OCI-LY3 (cell line): ENCODE data around the gene ZSCAN21.
"Not testable (repeated sequence)": the region's sequence is repeated elsewhere in the genome, so short reads cannot be mapped to it uniquely, and the experiment has no call there.

Experiments
- H2AFZ ChIP-seq: fragments of 200-600, 300-600 bp; shearing (Covaris generic); 2 replicates; pipeline ENCODE4 v1.6.0; 2014; ENCODE audit warnings: antibody characterized with exemption, low read depth, low read length
- H3K27ac ChIP-seq: fragments of 200-600, 300-600 bp; sonication (generic); 2 replicates; pipeline ENCODE4 v1.5.1; 2014; ENCODE audit warnings: mild to moderate bottlenecking, low read length, moderate library complexity, mixed read lengths
- H3K27me3 ChIP-seq: fragments of 200-600, 300-600 bp; sonication (generic); 2 replicates; pipeline ENCODE4 v1.6.1; 2014; ENCODE audit warnings: low read depth, low read length, mixed read lengths
- H3K36me3 ChIP-seq: fragments of 200-600, 300-600 bp; sonication (generic); replicated peaks from 2 replicates; pipeline ENCODE3; 2014; ENCODE audit warnings: low read depth, low read length, mixed read lengths
- H3K4me1 ChIP-seq: fragments of 300-600, 200-600 bp; sonication (generic); 2 replicates; pipeline ENCODE4 v1.6.1; 2014; ENCODE audit warnings: low read length, mixed read lengths
- H3K4me2 ChIP-seq: fragments of 200-600, 300-600 bp; sonication (generic); 2 replicates; pipeline ENCODE4 v1.6.1; 2014; ENCODE audit warnings: low read length, mixed read lengths
- H3K4me3 ChIP-seq: fragments of 300-600, 200-600 bp; sonication (generic); 2 replicates; pipeline ENCODE4 v1.5.1; 2014; ENCODE audit warnings: antibody characterized with exemption, mild to moderate bottlenecking, low read length, moderate library complexity
- H3K79me2 ChIP-seq: fragments of 300-600, 200-600 bp; shearing (Covaris generic); 2 replicates; pipeline ENCODE4 v1.6.1; 2014; ENCODE audit warnings: mild to moderate bottlenecking, low read length, mixed read lengths
- H3K9ac ChIP-seq: fragments of 300-600, 200-600 bp; shearing (Covaris generic); 2 replicates; pipeline ENCODE4 v1.6.0; 2014; ENCODE audit warnings: mild to moderate bottlenecking, low read length, moderate library complexity
- H3K9me3 ChIP-seq: fragments of 200-600, 300-600 bp; shearing (Covaris generic); 2 replicates; pipeline ENCODE4 v1.6.1; 2014; ENCODE audit warnings: low read length, mixed read lengths; ENCODE audit not compliant: insufficient read depth
- H4K20me1 ChIP-seq: fragments of 200-600, 300-600 bp; sonication (generic); 2 replicates; pipeline ENCODE4 v1.6.1; 2016; ENCODE audit warnings: low read length, mixed read lengths; ENCODE audit not compliant: insufficient read depth
- EZH2phosphoT487 ChIP-seq: fragments of 200-600 bp; shearing (Covaris generic); IDR thresholded peaks from 2 replicates; pipeline ENCODE4 v1.6.1; 2018; ENCODE audit warnings: antibody characterized with exemption, mixed run types, low read depth
- TF ChIP-seq, protein P1 (sequence below): fragments of 200-600, 300-600 bp; sonication (generic); IDR thresholded peaks from 2 replicates; pipeline ENCODE4 v1.5.1; 2014; ENCODE audit warnings: antibody characterized with exemption, low read length, low read depth

ZSCAN21 gene

DNA sequence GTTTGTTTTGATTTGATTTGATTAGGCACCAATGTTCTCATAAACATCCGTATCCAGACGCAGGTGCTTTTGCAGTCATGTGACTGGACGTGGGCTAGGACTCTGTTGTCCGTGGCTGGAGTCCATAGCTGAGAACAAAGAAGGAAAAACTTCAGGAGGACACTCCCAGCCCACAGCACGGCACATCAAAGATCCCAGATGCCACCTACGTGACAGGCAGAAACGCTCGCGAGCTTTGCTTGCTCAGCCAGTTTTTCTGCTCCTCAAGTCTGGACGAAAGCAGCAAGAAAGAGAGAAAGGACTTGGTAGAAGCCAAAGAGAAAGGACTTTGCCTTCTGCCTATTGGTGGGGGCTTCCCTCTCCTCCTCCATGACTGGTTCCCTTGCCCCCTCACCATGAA lies 41.0 kb upstream of the ZSCAN21 start:
- Histone ChIP-seq H2AFZ (no peak overlapping the region), H3K27ac (no peak overlapping the region)

DNA sequence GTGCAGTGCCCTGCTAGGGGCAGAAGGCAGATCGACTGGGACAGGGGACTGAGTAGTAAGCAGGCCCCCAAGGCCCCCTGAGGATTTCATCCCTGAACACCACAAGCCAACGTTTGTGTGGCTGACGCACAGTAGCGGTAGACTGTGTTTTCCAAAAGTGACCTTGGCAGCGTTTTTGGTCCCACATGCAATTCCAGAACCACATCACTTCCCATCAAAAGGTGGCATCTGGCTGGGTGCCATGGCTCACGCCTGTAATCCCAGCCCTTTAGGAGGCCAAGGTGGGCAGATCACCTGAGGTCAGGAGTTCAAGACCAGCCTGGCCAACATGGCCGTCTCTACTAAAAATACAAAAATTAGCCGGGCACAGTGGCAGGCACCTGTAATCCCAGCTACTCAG lies 39.6 kb upstream of the ZSCAN21 start:
- H3K4me3 ChIP-seq, H3K4me1 ChIP-seq, H2AFZ ChIP-seq, H4K20me1 ChIP-seq, H3K27ac ChIP-seq, H3K9me3 ChIP-seq, H3K79me2 ChIP-seq, H3K9ac ChIP-seq, H3K36me3 ChIP-seq, H3K4me2 ChIP-seq, H3K27me3 ChIP-seq: not testable (repeated sequence)

More for the DNA sequence above, 41.0 kb upstream of the ZSCAN21 start:
- H3K36me3 ChIP-seq = no peaks in the 10 kb centered on the region
- no peak overlapping the region for H3K4me3 ChIP-seq
- H3K79me2 ChIP-seq = no peaks in the 10 kb centered on the region
- no peaks in the 10 kb centered on the region for H4K20me1 ChIP-seq
- H3K27me3 ChIP-seq = no peaks in the 10 kb centered on the region
- no peak for TF ChIP-seq EZH2phosphoT487
- TF ChIP-seq, protein P1, sequence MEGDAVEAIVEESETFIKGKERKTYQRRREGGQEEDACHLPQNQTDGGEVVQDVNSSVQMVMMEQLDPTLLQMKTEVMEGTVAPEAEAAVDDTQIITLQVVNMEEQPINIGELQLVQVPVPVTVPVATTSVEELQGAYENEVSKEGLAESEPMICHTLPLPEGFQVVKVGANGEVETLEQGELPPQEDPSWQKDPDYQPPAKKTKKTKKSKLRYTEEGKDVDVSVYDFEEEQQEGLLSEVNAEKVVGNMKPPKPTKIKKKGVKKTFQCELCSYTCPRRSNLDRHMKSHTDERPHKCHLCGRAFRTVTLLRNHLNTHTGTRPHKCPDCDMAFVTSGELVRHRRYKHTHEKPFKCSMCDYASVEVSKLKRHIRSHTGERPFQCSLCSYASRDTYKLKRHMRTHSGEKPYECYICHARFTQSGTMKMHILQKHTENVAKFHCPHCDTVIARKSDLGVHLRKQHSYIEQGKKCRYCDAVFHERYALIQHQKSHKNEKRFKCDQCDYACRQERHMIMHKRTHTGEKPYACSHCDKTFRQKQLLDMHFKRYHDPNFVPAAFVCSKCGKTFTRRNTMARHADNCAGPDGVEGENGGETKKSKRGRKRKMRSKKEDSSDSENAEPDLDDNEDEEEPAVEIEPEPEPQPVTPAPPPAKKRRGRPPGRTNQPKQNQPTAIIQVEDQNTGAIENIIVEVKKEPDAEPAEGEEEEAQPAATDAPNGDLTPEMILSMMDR = no peak
- H3K9me3 ChIP-seq = no peaks in the 10 kb centered on the region
- H3K4me2 ChIP-seq = no peak overlapping the region
- H3K9ac ChIP-seq = no peak overlapping the region
- no peaks in the 10 kb centered on the region for H3K4me1 ChIP-seq

DNA sequence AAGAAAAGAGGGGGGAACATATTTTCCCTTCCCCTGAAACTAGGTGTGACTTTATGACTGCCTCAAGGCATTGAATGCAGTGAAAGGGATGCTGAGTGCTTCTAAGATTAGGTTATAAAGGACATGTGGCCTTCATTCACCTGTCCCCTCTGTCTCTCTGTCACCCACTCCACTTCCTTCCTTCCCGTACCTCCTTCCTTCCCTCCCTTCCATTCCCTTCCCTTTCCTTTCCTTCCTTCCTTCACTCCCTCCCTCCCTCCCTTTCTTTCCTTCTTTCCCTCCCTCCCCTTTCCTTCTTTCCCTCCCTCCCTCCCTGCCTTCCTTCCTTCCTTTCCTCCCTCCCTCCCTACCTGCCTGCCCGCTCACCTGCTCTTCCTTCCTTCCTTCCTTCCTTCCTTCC lies 38.7 kb upstream of the ZSCAN21 start:
- Histone ChIP-seq H3K4me1 (peaks cover 5% of the 10 kb centered on the region; the same call in 1 of the 2 replicates), H3K27me3 (no peaks in the 10 kb centered on the region), H3K4me2 (no peak overlapping the region), H3K36me3 (no peaks in the 10 kb centered on the region), H3K9ac (no peak overlapping the region), H3K79me2 (peaks cover 5% of the 10 kb centered on the region), H3K27ac (no peak overlapping the region), H3K9me3 (no peaks in the 10 kb centered on the region), H2AFZ (no peak overlapping the region), H3K4me3 (no peak overlapping the region), H4K20me1 (no peaks in the 10 kb centered on the region)
- TF ChIP-seq, protein P1 = no peak
- TF ChIP-seq EZH2phosphoT487 = no peak

DNA sequence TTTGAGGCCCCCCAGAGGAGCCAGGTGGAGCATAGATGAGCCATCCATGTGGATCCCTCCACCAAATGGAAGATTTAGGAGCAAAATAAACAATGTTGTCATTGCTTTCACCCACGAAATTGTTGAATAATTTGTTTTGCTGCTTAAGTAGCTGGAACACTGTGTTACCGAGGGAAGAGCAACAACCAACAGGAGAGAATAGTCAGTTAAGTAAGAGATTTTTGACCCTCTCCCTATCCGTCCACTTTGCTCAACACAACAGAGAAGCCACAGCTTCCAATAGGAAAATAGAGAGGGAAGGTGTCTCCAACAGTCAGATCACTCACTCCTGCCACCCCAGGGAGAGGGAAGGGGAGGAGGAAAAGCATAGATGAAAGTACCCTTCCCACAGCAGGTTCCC lies 38.1 kb upstream of the ZSCAN21 start:
- Histone ChIP-seq H3K79me2 (peaks cover 12% of the 10 kb centered on the region), H3K4me2 (no peak overlapping the region), H4K20me1 (no peaks in the 10 kb centered on the region), H3K9me3 (no peaks in the 10 kb centered on the region), H3K36me3 (no peaks in the 10 kb centered on the region), H3K27ac (no peak overlapping the region), H3K4me3 (no peak overlapping the region), H3K27me3 (no peaks in the 10 kb centered on the region), H3K4me1 (peaks cover 8% of the 10 kb centered on the region), H3K9ac (no peak overlapping the region), H2AFZ (no peak overlapping the region)
- no peak for TF ChIP-seq EZH2phosphoT487
- TF ChIP-seq, protein P1 = no peak

DNA sequence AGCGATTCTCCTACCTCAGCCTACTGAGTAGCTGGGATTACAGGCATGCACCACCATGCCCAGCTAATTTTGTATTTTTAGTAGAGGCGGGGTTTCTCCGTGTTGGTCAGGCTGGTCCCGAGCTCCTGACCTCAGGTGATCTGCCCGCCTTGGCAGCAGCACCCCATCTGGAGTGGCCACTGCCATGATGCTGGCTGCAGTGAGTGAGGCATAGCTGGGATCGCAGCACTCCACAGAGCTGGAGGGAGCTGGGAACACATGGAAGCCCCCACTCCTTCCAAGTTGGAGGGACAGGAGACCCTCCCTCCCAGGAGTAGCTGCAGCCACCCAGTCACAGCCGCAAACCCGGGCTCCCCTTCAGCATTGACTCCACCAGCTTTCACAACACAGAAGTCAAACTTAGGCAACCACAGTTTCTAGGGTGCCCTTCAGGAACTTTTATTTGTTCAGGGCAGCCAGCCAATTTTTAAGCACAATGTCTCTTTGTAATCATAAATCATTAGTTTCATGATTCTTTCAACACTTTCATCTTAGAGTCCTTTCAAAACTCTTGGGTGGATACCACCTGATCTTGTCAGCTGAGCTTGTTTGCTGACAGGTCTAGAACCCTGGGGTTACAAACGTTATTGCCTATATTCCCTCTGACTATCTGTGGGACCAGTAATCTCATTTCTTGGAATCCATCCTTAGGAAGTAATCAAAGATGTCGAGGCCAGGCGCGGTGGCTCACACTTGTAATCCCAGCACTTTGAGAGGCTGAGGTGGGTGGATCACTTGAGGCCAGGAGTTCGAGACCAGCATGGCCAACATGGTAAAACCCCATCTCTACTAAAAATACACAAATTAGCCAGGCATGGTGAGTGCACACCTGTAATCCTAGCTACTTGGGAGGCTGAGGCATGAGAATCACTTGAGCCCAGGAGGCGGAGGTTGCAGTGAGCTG lies 36.9 kb upstream of the ZSCAN21 start:
- H3K9me3 ChIP-seq, H2AFZ ChIP-seq, H3K4me2 ChIP-seq, H3K4me3 ChIP-seq, H3K9ac ChIP-seq, H3K27ac ChIP-seq, H4K20me1 ChIP-seq, H3K36me3 ChIP-seq, H3K27me3 ChIP-seq: not testable (repeated sequence)
- Histone ChIP-seq H3K79me2 (peaks cover 23% of the 10 kb centered on the region), H3K4me1 (peaks cover 12% of the 10 kb centered on the region)
